Measurements from ENCODE around the gene CCNI2.

- no peak for TF ChIP-seq MYC (IDR thresholded peaks at IDR 0.05; ENCODE audit: low read depth, low read length)
- TF ChIP-seq MAX (IDR thresholded peaks at IDR 0.05; ENCODE audit: insufficient read depth, insufficient read length) = no peak
These were observed 39.9 kb downstream of the CCNI2 start for GRCh38 chr5:132787076-132787475.
